K562 (cell line): ENCODE measurements around the gene APLNR.

ENCODE experiments used
- CREB5 ChIP-seq: fragments of 250-450 bp; sonication (Bioruptor Pico); IDR thresholded peaks from 2 replicates; pipeline ENCODE4 v1.5.0; 2020; ENCODE audit warnings: mild to moderate bottlenecking
- CTCF ChIP-seq, 3 experiments: IDR thresholded peaks in 2 of 3; conservative IDR thresholded peaks in 1 of 3; 2 replicates each; pipeline ENCODE4 v1.5.1; 2011 to 2012; ENCODE audit warnings: low read length in 3 of 3, mild to moderate bottlenecking in 3 of 3, control low read depth in 2 of 3, improper control_type of control experiment in 1 of 3, inconsistent platforms in 1 of 3, low read depth in 1 of 3, mixed read lengths in 1 of 3, moderate library complexity in 1 of 3; ENCODE audit not compliant: insufficient read depth in 2 of 3
- E2F6 ChIP-seq, 2 experiments: IDR thresholded peaks; 2 replicates each; pipeline ENCODE4 v1.6.1; 2011; ENCODE audit warnings: borderline replicate concordance in 1 of 2, control low read depth in 1 of 2, low read depth in 1 of 2, low read length in 1 of 2, mild to moderate bottlenecking in 1 of 2, mixed read lengths in 1 of 2, moderate library complexity in 1 of 2; ENCODE audit not compliant: insufficient read depth in 1 of 2, insufficient read length in 1 of 2, poor library complexity in 1 of 2, severe bottlenecking in 1 of 2; ENCODE audit errors: extremely low read depth in 1 of 2
- MCM2 ChIP-seq: fragments of 450-650 bp; IDR thresholded peaks from 2 replicates; pipeline ENCODE4 v1.6.1; 2017; ENCODE audit warnings: low read depth, mild to moderate bottlenecking
- MEIS2 ChIP-seq: fragments of 450-650 bp; IDR thresholded peaks from 2 replicates; pipeline ENCODE4 v1.6.1; 2014; ENCODE audit warnings: mild to moderate bottlenecking; ENCODE audit not compliant: partially characterized antibody
- POLR2A ChIP-seq: fragments of 450-650 bp; conservative IDR thresholded peaks from 2 replicates; pipeline ENCODE4 v1.6.1; 2016
- THAP12 ChIP-seq: fragments of 250-450 bp; sonication (Bioruptor Pico); IDR thresholded peaks from 2 replicates; pipeline ENCODE4 v1.9.0; 2021; ENCODE audit warnings: mild to moderate bottlenecking, inconsistent platforms

- TF ChIP-seq POLR2A (no peak), MEIS2 (no peak), THAP12 (CRISPR knock-in tag) (no peak), CREB5 (CRISPR knock-in tag) (no peak), E2F6 (IDR thresholded peaks at IDR 0.05; ENCODE audit: borderline replicate concordance in 1 of 2, extremely low read depth in 1 of 2, insufficient read depth in 1 of 2, insufficient read length in 1 of 2, low read depth in 1 of 2, low read length in 1 of 2, poor library complexity in 1 of 2, severe bottlenecking in 1 of 2) (no peak), CTCF (IDR thresholded peaks at IDR 0.05 in 2 of 3, conservative IDR thresholded peaks at IDR 0.05 in 1 of 3; ENCODE audit: insufficient read depth in 2 of 3, low read depth in 1 of 3, low read length in 3 of 3) (no peak), MCM2 (no peak)
Measured at GRCh38 chr11:57192316-57192715, 44.7 kb downstream of the APLNR start.
